Measurements from ENCODE around the gene CHST10. TPM values are rescaled to one million over a fixed set of nuclear protein-coding genes. Genes with fewer than 3 reads are reported as not detected.

The CHST10 gene
- total RNA-seq, 3 donors from 2014 or later (not counting 1 experiment from before 2014, with no cell fraction given): 11.1 to 15.3 (median 13.4) TPM

DNA sequence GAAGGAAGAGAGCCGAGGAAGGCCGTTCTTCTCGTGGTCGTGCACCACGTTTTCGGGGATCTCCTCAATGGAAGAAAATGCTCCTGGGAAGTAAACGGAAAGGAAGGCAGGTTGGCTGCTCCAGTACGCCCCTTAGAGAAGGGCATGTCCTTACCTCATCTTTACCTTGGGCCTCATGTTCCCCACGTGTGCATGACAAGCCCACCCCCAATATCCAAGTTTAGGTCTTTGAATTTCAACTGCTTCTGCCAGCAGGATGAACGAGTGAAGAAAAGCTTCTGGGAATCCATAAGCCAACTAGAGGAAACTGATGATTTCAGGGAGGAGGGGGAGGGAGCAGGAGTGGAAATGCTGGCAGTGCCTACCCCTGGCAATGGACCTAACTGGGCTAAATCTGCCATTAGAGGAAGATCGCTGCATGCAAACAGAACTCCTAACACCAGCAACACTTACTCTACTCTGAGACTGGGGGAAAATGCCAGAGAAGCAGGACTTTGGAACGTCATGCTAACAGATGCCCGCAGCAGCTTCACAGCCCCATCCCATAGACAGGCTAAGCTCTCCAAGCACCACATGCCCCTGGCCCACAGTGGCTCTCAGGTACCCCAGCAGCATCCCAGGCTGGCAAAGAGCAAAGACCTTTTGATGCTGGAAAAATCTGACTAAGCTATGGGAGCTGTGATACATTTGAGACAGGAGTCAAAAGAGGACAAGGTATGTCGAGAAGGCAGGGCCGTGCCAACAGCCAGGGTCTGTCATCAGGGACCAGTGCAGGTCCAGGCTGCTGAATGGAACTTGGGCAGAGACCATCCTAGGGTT, 21.7 kb downstream of the CHST10 start:
- no peaks in the 10 kb centered on the region for H3K27me3 Mint-ChIP-seq (ENCODE audit: low read depth in 2 of 2)
- Histone ChIP-seq H3K27me3 (ENCODE audit: control insufficient read depth, insufficient read depth, low read length) (no peaks in the 10 kb centered on the region), H3K27ac (ENCODE audit: low read length) (no peak overlapping the region), H3K36me3 (ENCODE audit: control insufficient read depth, insufficient read depth, low read length) (peaks cover 5% of the 10 kb centered on the region), H3K4me3 (ENCODE audit: low read length) (no peak overlapping the region), H3K9me3 (ENCODE audit: control insufficient read depth, insufficient read depth, low read length) (no peaks in the 10 kb centered on the region), H3K4me1 (ENCODE audit: control insufficient read depth, insufficient read depth, low read length) (peaks cover 4% of the 10 kb centered on the region)
- intact Hi-C loops (cut with micrococcal nuclease): no loop called here
- H3K4me1 Mint-ChIP-seq: no peaks in the 10 kb centered on the region
- WGBS (ENCODE audit: insufficient coverage): 93% methylated on average over 15 of the region's 15 CpGs
- no peak for ATAC-seq
- no peak for TF ChIP-seq CTCF (IDR thresholded peaks at IDR 0.05)
- no peak for DNase-seq
- no peaks in the 10 kb centered on the region for H3K36me3 Mint-ChIP-seq
- H3K27ac Mint-ChIP-seq: no peak overlapping the region
- no peaks in the 10 kb centered on the region for H3K9me3 Mint-ChIP-seq
- H3K4me3 Mint-ChIP-seq: no peak overlapping the region

DNA sequence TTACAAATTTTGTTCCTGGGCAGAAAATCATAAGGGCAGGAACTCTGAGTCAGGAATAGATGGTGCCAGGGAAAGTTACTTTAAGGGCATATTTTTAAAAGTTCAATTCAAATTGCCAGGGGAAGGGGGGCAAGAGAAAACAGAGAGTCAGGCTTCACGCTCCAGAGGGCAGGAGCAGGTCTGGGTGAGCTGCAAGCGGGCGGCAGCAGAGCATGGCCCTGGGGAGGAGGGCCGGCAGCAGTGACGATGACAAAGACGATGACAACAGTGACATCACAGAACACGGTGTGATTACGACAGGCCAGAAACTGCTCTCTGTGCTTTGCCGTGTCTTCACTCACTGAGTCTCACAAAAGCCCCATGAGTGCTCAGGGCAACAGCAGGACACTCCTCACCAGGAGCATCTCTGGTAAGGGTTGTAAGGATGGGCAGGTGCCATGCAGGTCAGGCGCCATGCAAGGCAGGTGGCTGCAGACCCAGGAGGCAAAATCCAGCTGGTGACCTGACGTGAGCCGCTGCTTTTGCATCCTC, 23.3 kb downstream of the CHST10 start:
- DNase-seq (no peak), ATAC-seq (no peak)
- no peak overlapping the region for H3K27ac Mint-ChIP-seq
- H3K27me3 Mint-ChIP-seq (ENCODE audit: low read depth in 2 of 2): no peaks in the 10 kb centered on the region
- H3K4me3 ChIP-seq (ENCODE audit: low read length): no peak overlapping the region
- H3K27ac ChIP-seq (ENCODE audit: low read length): peak overlapping the region; percentile 64
- no peaks in the 10 kb centered on the region for H3K27me3 ChIP-seq (ENCODE audit: control insufficient read depth, insufficient read depth, low read length)
- no peak overlapping the region for H3K4me3 Mint-ChIP-seq
- H3K36me3 Mint-ChIP-seq: no peaks in the 10 kb centered on the region
- no peaks in the 10 kb centered on the region for H3K4me1 Mint-ChIP-seq
- no peaks in the 10 kb centered on the region for H3K9me3 ChIP-seq (ENCODE audit: control insufficient read depth, insufficient read depth, low read length)
- H3K9me3 Mint-ChIP-seq: no peaks in the 10 kb centered on the region
- TF ChIP-seq CTCF (IDR thresholded peaks at IDR 0.05): no peak
- H3K4me1 ChIP-seq (ENCODE audit: control insufficient read depth, insufficient read depth, low read length): peaks cover 4% of the 10 kb centered on the region
- H3K36me3 ChIP-seq (ENCODE audit: control insufficient read depth, insufficient read depth, low read length): peaks cover 5% of the 10 kb centered on the region
- intact Hi-C loops (cut with micrococcal nuclease): no loop called here
- 76% methylated on average over 12 of the region's 12 CpGs for WGBS (ENCODE audit: insufficient coverage)

DNA sequence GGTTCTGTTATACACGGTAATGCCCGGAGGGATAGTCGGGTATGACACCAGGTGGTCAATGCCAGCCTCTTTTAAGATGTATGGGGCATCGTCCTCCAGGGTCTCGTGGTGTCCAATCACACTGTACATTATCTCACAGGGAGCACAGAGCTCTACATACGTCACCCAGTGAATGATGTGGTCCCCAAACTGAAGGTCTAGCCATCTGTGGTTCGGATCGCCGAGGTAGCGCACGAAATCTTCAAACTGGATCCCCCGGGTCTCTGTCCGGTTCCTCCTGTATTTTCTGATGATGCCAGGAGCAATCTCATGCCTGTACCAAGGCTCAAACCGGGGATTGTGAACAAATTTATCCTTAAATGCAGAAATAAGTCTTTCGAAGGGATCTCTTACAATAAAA, 24.1 kb downstream of the CHST10 start:
- no peaks in the 10 kb centered on the region for H3K36me3 Mint-ChIP-seq
- Histone ChIP-seq H3K36me3 (ENCODE audit: control insufficient read depth, insufficient read depth, low read length) (peaks cover 5% of the 10 kb centered on the region), H3K4me1 (ENCODE audit: control insufficient read depth, insufficient read depth, low read length) (peaks cover 4% of the 10 kb centered on the region), H3K27ac (ENCODE audit: low read length) (no peak overlapping the region), H3K9me3 (ENCODE audit: control insufficient read depth, insufficient read depth, low read length) (no peaks in the 10 kb centered on the region), H3K4me3 (ENCODE audit: low read length) (no peak overlapping the region), H3K27me3 (ENCODE audit: control insufficient read depth, insufficient read depth, low read length) (no peaks in the 10 kb centered on the region)
- no peak for TF ChIP-seq CTCF (IDR thresholded peaks at IDR 0.05)
- WGBS (ENCODE audit: insufficient coverage): 95% methylated on average over 15 of the region's 15 CpGs
- H3K27ac Mint-ChIP-seq: no peak overlapping the region
- intact Hi-C loops (cut with micrococcal nuclease): no loop called here
- H3K27me3 Mint-ChIP-seq (ENCODE audit: low read depth in 2 of 2): no peaks in the 10 kb centered on the region
- no peak overlapping the region for H3K4me3 Mint-ChIP-seq
- no peaks in the 10 kb centered on the region for H3K9me3 Mint-ChIP-seq
- no peak for ATAC-seq
- DNase-seq: no peak
- H3K4me1 Mint-ChIP-seq: no peaks in the 10 kb centered on the region
